Parathyroid adenoma (tissue), 2 donors: ENCODE results near the gene OLR1.
A peak's percentile ranks its signal among the peaks of the same experiment; 100 is the strongest.

Experiments used
- H2AFZ ChIP-seq: fragments of 300-600 bp; sonication (generic); one replicate; pipeline ENCODE4 v1.7.0; 2017; ENCODE audit warnings: antibody characterized with exemption, mild to moderate bottlenecking
- H3K27ac ChIP-seq: fragments of 300-600 bp; sonication (generic); one replicate; pipeline ENCODE4 v1.7.0; 2017
- H3K27me3 ChIP-seq: fragments of 300-600 bp; sonication (generic); one replicate; pipeline ENCODE4 v1.7.0; 2017; ENCODE audit warnings: low read length; ENCODE audit not compliant: control insufficient read depth, insufficient read depth
- H3K36me3 ChIP-seq: fragments of 300-600 bp; sonication (generic); one replicate; pipeline ENCODE4 v1.7.0; 2017; ENCODE audit warnings: low read length; ENCODE audit not compliant: control insufficient read depth, insufficient read depth
- H3K4me1 ChIP-seq: fragments of 300-600 bp; sonication (generic); one replicate; pipeline ENCODE4 v1.7.0; 2017; ENCODE audit warnings: control low read depth
- H3K4me2 ChIP-seq: fragments of 300-600 bp; sonication (generic); one replicate; pipeline ENCODE4 v1.7.0; 2017; ENCODE audit warnings: low read length
- H3K4me3 ChIP-seq: fragments of 300-600 bp; sonication (generic); one replicate; pipeline ENCODE4 v1.7.0; 2017; ENCODE audit warnings: low read depth, low read length
- H3K79me2 ChIP-seq: fragments of 300-600 bp; sonication (generic); one replicate; pipeline ENCODE4 v1.7.0; 2017; ENCODE audit warnings: control low read depth
- H3K9ac ChIP-seq: fragments of 300-600 bp; sonication (generic); one replicate; pipeline ENCODE4 v1.7.0; 2017; ENCODE audit warnings: mild to moderate bottlenecking
- H3K9me3 ChIP-seq: fragments of 300-600 bp; sonication (generic); one replicate; pipeline ENCODE4 v1.7.0; 2017; ENCODE audit warnings: low read length; ENCODE audit not compliant: control insufficient read depth
- TF ChIP-seq, protein P1 (sequence below): fragments of 300-600 bp; sonication (generic); IDR thresholded peaks from one replicate; pipeline ENCODE4 v1.7.0; 2017; ENCODE audit warnings: antibody characterized with exemption, mild to moderate bottlenecking
- donor health status: primary hyperparathyroidism.

Gene OLR1

GRCh38 chr12:10135126-10135525 lies 36.8 kb downstream of the OLR1 start:
- H3K36me3 ChIP-seq = no peaks in the 10 kb centered on the region
- no peak overlapping the region for H3K9ac ChIP-seq
- H3K4me3 ChIP-seq = no peak overlapping the region
- H3K9me3 ChIP-seq = no peaks in the 10 kb centered on the region
- no peaks in the 10 kb centered on the region for H3K79me2 ChIP-seq
- no peak overlapping the region for H3K4me2 ChIP-seq
- no peaks in the 10 kb centered on the region for H3K4me1 ChIP-seq
- H3K27ac ChIP-seq = no peak overlapping the region
- H3K27me3 ChIP-seq = no peaks in the 10 kb centered on the region
- TF ChIP-seq, protein P1, sequence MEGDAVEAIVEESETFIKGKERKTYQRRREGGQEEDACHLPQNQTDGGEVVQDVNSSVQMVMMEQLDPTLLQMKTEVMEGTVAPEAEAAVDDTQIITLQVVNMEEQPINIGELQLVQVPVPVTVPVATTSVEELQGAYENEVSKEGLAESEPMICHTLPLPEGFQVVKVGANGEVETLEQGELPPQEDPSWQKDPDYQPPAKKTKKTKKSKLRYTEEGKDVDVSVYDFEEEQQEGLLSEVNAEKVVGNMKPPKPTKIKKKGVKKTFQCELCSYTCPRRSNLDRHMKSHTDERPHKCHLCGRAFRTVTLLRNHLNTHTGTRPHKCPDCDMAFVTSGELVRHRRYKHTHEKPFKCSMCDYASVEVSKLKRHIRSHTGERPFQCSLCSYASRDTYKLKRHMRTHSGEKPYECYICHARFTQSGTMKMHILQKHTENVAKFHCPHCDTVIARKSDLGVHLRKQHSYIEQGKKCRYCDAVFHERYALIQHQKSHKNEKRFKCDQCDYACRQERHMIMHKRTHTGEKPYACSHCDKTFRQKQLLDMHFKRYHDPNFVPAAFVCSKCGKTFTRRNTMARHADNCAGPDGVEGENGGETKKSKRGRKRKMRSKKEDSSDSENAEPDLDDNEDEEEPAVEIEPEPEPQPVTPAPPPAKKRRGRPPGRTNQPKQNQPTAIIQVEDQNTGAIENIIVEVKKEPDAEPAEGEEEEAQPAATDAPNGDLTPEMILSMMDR = no peak
- H2AFZ ChIP-seq = no peak overlapping the region

DNA sequence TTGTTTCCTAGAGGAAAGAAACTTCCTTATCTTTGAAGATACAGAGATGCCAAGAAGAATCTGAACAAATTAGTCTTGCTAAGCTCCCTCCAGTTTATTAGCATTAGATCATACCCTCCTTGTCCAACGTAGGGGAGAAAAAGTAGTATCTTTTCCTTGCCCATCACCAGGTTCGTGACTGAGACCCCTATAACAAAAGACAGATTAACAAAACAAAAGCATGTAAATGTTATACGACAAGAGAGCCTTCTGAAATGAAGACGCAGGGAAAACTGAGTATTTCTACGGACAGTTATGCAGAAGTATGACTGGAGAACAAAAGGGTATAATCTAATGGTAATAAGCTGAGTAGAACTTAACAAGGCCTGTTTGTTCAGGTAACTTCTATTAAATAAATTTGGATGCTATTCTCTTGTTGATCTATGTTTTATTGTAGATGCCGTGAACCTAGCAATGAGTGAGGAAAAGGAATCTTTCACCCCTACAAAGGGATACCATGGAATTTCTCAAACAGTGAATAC lies 39.0 kb downstream of the OLR1 start:
- Histone ChIP-seq H3K36me3 (no peaks in the 10 kb centered on the region), H3K79me2 (no peaks in the 10 kb centered on the region)

GRCh38 chr12:10131111-10131690 lies 40.7 kb downstream of the OLR1 start:
- Histone ChIP-seq H3K36me3 (no peaks in the 10 kb centered on the region), H3K9me3 (no peaks in the 10 kb centered on the region), H3K9ac (no peak overlapping the region), H2AFZ (no peak overlapping the region), H3K4me2 (no peak overlapping the region), H3K27ac (no peak overlapping the region), H3K4me3 (no peak overlapping the region), H3K4me1 (no peaks in the 10 kb centered on the region), H3K79me2 (no peaks in the 10 kb centered on the region), H3K27me3 (no peaks in the 10 kb centered on the region)
- TF ChIP-seq, protein P1 = no peak

More for the DNA sequence above, 39.0 kb downstream of the OLR1 start:
- no peaks in the 10 kb centered on the region for H3K4me1 ChIP-seq
- H2AFZ ChIP-seq = no peak overlapping the region
- TF ChIP-seq, protein P1 = no peak
- H3K4me2 ChIP-seq = no peak overlapping the region
- no peak overlapping the region for H3K4me3 ChIP-seq
- no peak overlapping the region for H3K27ac ChIP-seq
- no peaks in the 10 kb centered on the region for H3K27me3 ChIP-seq
- H3K9ac ChIP-seq = no peak overlapping the region
- no peaks in the 10 kb centered on the region for H3K9me3 ChIP-seq

DNA sequence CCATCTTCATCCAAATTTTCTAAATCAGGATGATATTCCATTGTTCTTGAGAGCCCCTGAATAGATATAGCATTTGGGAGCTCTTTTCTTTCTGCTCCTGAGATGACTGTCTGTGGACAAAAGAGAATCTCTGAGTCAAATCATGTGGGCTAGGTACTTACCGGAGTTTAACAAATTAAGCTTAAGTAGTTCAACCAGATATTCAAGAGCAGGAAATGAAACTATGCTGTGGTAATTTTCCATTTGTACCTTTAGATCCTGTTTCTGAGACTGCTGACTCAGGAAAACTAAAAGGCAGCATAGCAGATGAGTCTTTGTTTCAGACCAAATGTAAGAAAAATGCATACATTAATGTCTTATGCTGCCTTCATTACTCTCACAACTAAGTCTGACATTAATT lies 41.9 kb downstream of the OLR1 start, which contains the start of gene CLEC7A:
CLEC7A (minus strand) TSS at position 158 of the 400 bp plus-strand sequence; CDS start at position 41, 117 bp downstream.
- H3K79me2 ChIP-seq = no peaks in the 10 kb centered on the region
- no peaks in the 10 kb centered on the region for H3K4me1 ChIP-seq
- no peaks in the 10 kb centered on the region for H3K27me3 ChIP-seq
- no peak within 1 kb of the TSS for H3K4me3 ChIP-seq
- no peaks in the 10 kb centered on the region for H3K9me3 ChIP-seq
- peak within 1 kb of the TSS; percentile 34 for H3K27ac ChIP-seq
- H3K4me2 ChIP-seq = no peak within 1 kb of the TSS
- H3K36me3 ChIP-seq = no peaks in the 10 kb centered on the region
- H2AFZ ChIP-seq = no peak within 1 kb of the TSS
- no peak within 1 kb of the TSS for H3K9ac ChIP-seq
- TF ChIP-seq, protein P1 = no peak

DNA sequence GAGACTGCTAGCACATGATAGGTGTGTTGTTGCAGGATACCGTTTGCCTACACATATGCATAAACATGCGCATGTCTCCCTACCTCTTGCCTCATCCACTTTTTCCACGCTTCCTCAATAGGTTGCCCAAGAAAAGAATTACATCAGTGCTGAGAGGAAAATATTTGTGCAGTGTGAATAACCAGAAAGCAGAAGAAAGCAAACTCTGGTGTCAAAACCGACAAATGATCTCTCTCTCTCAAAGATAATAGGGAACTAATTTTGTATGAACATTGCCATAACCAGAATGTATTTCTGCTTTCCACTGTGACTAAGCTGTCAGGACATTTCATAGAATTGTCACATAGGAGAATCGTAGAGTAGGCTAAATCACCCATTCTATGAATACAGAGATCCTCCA lies 43.2 kb downstream of the OLR1 start:
- Histone ChIP-seq H2AFZ (no peak overlapping the region), H3K4me3 (no peak overlapping the region), H3K4me2 (no peak overlapping the region), H3K9ac (no peak overlapping the region), H3K36me3 (no peaks in the 10 kb centered on the region), H3K4me1 (no peaks in the 10 kb centered on the region), H3K27me3 (no peaks in the 10 kb centered on the region), H3K9me3 (no peaks in the 10 kb centered on the region), H3K79me2 (no peaks in the 10 kb centered on the region), H3K27ac (no peak overlapping the region)
- TF ChIP-seq, protein P1 = no peak
